Measurements from ENCODE around the gene MTHFD2. TPM values are rescaled to one million over a fixed set of nuclear protein-coding genes. Genes with fewer than 3 reads are reported as not detected.

The MTHFD2 gene
- polyA plus RNA-seq, 3 donors: 24.1 to 39.4 (median 38.5) TPM

DNA sequence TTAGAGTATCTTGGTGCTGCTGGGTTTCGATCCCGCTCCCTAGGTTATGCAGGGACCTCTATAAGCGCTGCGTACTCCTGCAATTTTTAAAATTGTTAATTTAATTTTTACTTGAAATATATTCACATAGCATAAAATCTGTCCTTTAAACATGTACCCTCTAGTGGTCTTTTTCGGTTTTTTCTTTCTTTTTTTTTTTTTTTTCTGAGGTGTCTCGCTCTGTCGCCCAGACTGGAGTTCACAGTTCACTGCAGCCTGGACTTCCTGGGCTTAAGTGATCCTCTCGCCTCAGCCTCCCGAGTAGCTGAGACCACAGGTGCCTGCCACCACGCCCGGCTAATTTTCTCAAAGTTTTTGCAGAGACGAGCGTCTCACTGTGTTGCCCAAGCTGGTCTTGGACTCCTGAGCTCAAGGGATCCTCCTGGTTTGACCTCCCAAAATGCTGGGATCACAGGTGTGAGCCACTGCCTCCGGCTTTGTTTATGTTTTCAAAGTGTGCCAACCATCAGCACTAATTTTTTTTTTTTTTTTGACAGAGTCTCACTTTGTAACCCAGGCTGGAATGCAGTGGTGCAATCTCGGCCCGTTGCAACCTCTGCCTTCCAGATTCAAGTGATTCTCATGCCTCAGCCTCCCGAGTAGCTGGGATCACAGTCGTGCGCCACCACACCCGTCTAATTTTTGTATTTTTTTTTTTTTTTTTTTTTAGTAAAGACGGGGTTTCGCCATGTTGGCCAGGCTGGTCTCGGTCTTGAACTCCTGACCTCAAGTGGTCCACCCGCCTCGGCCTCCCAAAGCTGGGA, 19.2 kb upstream of the MTHFD2 start:
- Histone ChIP-seq H3K4me3 (replicated peaks in 1 of 3; ENCODE audit: low read depth in 2 of 3, low read length in 3 of 3) (peak overlapping the region; percentile 0 to 96 (median 68)), H3K4me2 (replicated peaks; ENCODE audit: extremely low read depth, low read length, poor library complexity, severe bottlenecking) (peak overlapping the region; percentile 84), H3K9me3 (replicated peaks in 1 of 2; ENCODE audit: control insufficient read depth in 1 of 2, insufficient read depth in 1 of 2, low read length in 2 of 2) (no peaks in the 10 kb centered on the region), H3K79me2 (ENCODE audit: insufficient read depth, low read length) (peaks cover 61% of the 10 kb centered on the region), H3K4me1 (ENCODE audit: control insufficient read depth in 1 of 2, insufficient read depth in 2 of 2, low read length in 2 of 2) (peaks cover 67 to 89% of the 10 kb centered on the region in 2 donors), H4K20me1 (ENCODE audit: insufficient read depth, low read length) (peaks cover 39% of the 10 kb centered on the region), H3K27ac (ENCODE audit: low read depth in 1 of 2, low read length in 2 of 2) (peak overlapping the region; percentile 90 to 94), H3K27me3 (ENCODE audit: control insufficient read depth in 2 of 2, insufficient read depth in 2 of 2, low read length in 2 of 2) (no peaks in the 10 kb centered on the region), H3K36me3 (replicated peaks in 1 of 2; ENCODE audit: control insufficient read depth in 1 of 2, insufficient read depth in 2 of 2, low read length in 2 of 2) (no peaks in the 10 kb centered on the region), H3K9ac (ENCODE audit: insufficient read depth, low read length, poor library complexity, severe bottlenecking) (peak overlapping the region; percentile 95), H2AFZ (ENCODE audit: insufficient read depth, low read depth, low read length, poor library complexity, severe bottlenecking) (peak overlapping the region; percentile 79)
- Mint-ChIP-seq H3K4me3 (peak overlapping the region; percentile 77 to 85), H3K27me3 (ENCODE audit: low read depth in 3 of 3) (no peaks in the 10 kb centered on the region), H3K36me3 (peaks cover 5 to 10% of the 10 kb centered on the region in 2 donors), H3K9me3 (peaks cover 0 to 2% (median 0%) of the 10 kb centered on the region in 7 donors), H3K27ac (peak overlapping the region; percentile 89 to 97 (median 95)), H3K4me1 (peaks cover 63% of the 10 kb centered on the region)
- no peak for DNase-seq
- TF ChIP-seq, protein P1, sequence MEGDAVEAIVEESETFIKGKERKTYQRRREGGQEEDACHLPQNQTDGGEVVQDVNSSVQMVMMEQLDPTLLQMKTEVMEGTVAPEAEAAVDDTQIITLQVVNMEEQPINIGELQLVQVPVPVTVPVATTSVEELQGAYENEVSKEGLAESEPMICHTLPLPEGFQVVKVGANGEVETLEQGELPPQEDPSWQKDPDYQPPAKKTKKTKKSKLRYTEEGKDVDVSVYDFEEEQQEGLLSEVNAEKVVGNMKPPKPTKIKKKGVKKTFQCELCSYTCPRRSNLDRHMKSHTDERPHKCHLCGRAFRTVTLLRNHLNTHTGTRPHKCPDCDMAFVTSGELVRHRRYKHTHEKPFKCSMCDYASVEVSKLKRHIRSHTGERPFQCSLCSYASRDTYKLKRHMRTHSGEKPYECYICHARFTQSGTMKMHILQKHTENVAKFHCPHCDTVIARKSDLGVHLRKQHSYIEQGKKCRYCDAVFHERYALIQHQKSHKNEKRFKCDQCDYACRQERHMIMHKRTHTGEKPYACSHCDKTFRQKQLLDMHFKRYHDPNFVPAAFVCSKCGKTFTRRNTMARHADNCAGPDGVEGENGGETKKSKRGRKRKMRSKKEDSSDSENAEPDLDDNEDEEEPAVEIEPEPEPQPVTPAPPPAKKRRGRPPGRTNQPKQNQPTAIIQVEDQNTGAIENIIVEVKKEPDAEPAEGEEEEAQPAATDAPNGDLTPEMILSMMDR (IDR thresholded peaks at IDR 0.05): peak; percentile 51
- intact Hi-C loops (cut with micrococcal nuclease): no loop called here
- 43% methylated on average over 8 of the region's 25 CpGs for WGBS (ENCODE audit: insufficient coverage)

DNA sequence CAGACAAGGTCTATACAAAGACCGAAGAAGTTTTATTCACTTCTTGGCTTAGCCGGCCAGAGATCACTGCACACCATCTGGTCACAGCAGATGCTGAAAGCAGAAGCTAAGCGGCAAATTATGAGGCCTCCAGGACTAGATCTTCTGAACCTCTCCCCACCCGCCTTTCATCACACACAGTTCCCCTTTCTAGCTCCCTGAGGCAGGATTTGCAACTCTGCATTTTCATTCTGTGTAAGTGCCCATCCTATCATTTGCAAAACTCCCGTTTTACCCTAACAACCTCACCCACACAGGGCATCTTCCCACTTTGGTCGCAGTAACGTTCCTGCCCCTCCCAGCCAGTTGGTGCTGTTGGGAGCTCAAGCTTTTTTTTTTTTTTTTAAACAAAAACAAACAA, 16.7 kb upstream of the MTHFD2 start:
- 0% methylated on average over 4 of the region's 7 CpGs for WGBS (ENCODE audit: insufficient coverage)
- peaks cover 0 to 2% (median 0%) of the 10 kb centered on the region in 7 donors for H3K9me3 Mint-ChIP-seq
- H2AFZ ChIP-seq (ENCODE audit: insufficient read depth, low read depth, low read length, poor library complexity, severe bottlenecking): no peak overlapping the region
- peaks cover 14% of the 10 kb centered on the region for H4K20me1 ChIP-seq (ENCODE audit: insufficient read depth, low read length)
- H3K27ac Mint-ChIP-seq: peak overlapping the region; percentile 90 to 96 (median 93)
- H3K4me1 Mint-ChIP-seq: peaks cover 56% of the 10 kb centered on the region
- TF ChIP-seq, protein P1 (IDR thresholded peaks at IDR 0.05): no peak
- no peaks in the 10 kb centered on the region for H3K27me3 ChIP-seq (ENCODE audit: control insufficient read depth in 2 of 2, insufficient read depth in 2 of 2, low read length in 2 of 2)
- peak overlapping the region; percentile 42 for H3K4me2 ChIP-seq (replicated peaks; ENCODE audit: extremely low read depth, low read length, poor library complexity, severe bottlenecking)
- peaks cover 76 to 85% of the 10 kb centered on the region in 2 donors for H3K4me1 ChIP-seq (ENCODE audit: control insufficient read depth in 1 of 2, insufficient read depth in 2 of 2, low read length in 2 of 2)
- H3K36me3 ChIP-seq (replicated peaks in 1 of 2; ENCODE audit: control insufficient read depth in 1 of 2, insufficient read depth in 2 of 2, low read length in 2 of 2): no peaks in the 10 kb centered on the region
- DNase-seq: peak; percentile 89 to 94 (median 93)
- H3K9me3 ChIP-seq (replicated peaks in 1 of 2; ENCODE audit: control insufficient read depth in 1 of 2, insufficient read depth in 1 of 2, low read length in 2 of 2): no peaks in the 10 kb centered on the region
- peaks cover 42% of the 10 kb centered on the region for H3K79me2 ChIP-seq (ENCODE audit: insufficient read depth, low read length)
- peak overlapping the region; percentile 9 for H3K9ac ChIP-seq (ENCODE audit: insufficient read depth, low read length, poor library complexity, severe bottlenecking)
- peak overlapping the region in 1 of 3 experiments; percentile 54 for H3K4me3 ChIP-seq (replicated peaks in 1 of 3; ENCODE audit: low read depth in 2 of 3, low read length in 3 of 3)
- peak overlapping the region; percentile 81 to 84 for H3K27ac ChIP-seq (ENCODE audit: low read depth in 1 of 2, low read length in 2 of 2)
- peak overlapping the region; percentile 49 to 67 for H3K4me3 Mint-ChIP-seq
- H3K27me3 Mint-ChIP-seq (ENCODE audit: low read depth in 3 of 3): peaks cover 0 to 5% (median 0%) of the 10 kb centered on the region in 3 donors
- intact Hi-C loops (cut with micrococcal nuclease): loop anchor here in 1 of 2 donors (2.0 kb wide), 1 partner anchor 17 kb away; the partner anchor contains the start of gene MTHFD2
- peaks cover 2 to 4% of the 10 kb centered on the region in 2 donors for H3K36me3 Mint-ChIP-seq
